DOHH2 (cell line): Measurements from ENCODE around the gene PRR16.

Experiments
- H3F3A ChIP-seq: fragments of 200-600 bp; sonication (generic), shearing (Covaris generic); 2 replicates; pipeline ENCODE4 v1.6.0; 2016; ENCODE audit warnings: antibody characterized with exemption, mild to moderate bottlenecking; ENCODE audit not compliant: control insufficient read depth, insufficient read depth
- H3K27ac ChIP-seq: fragments of 200-600 bp; sonication (generic); 2 replicates; pipeline ENCODE4 v1.5.1; 2014; ENCODE audit warnings: low read depth, mild to moderate bottlenecking, low read length, moderate library complexity
- H3K27me3 ChIP-seq: fragments of 200-600 bp; sonication (generic); 2 replicates; pipeline ENCODE4 v1.6.1; 2014; ENCODE audit warnings: mild to moderate bottlenecking, low read length, mixed read lengths; ENCODE audit not compliant: control insufficient read depth
- H3K36me3 ChIP-seq: fragments of 200-600 bp; sonication (generic); 2 replicates; pipeline ENCODE4 v1.6.1; 2014; ENCODE audit warnings: mild to moderate bottlenecking, low read length, moderate library complexity, mixed read lengths; ENCODE audit not compliant: control insufficient read depth
- H3K4me1 ChIP-seq: fragments of 200-600 bp; sonication (generic); 2 replicates; pipeline ENCODE4 v1.6.1; 2014; ENCODE audit warnings: mild to moderate bottlenecking, low read length, mixed read lengths; ENCODE audit not compliant: control insufficient read depth
- H3K4me2 ChIP-seq: fragments of 200-600 bp; sonication (generic); 2 replicates; pipeline ENCODE4 v1.6.0; 2014; ENCODE audit warnings: mild to moderate bottlenecking, low read length, moderate library complexity
- H3K4me3 ChIP-seq: fragments of 200-600 bp; sonication (generic); 2 replicates; pipeline ENCODE4 v1.5.1; 2014; ENCODE audit warnings: mild to moderate bottlenecking, low read length, mixed read lengths
- H3K79me2 ChIP-seq: fragments of 200-600 bp; sonication (generic); 2 replicates; pipeline ENCODE4 v1.6.1; 2014; ENCODE audit warnings: mild to moderate bottlenecking, low read length, mixed read lengths; ENCODE audit not compliant: control insufficient read depth
- H3K9me2 ChIP-seq: fragments of 200-600 bp; sonication (generic); replicated peaks from 2 replicates; pipeline ENCODE4 v1.6.1; 2014; ENCODE audit warnings: mild to moderate bottlenecking, low read length, mixed read lengths; ENCODE audit not compliant: control insufficient read depth
- H3K9me3 ChIP-seq: fragments of 200-600 bp; sonication (generic); 2 replicates; pipeline ENCODE4 v1.6.1; 2014; ENCODE audit warnings: antibody characterized with exemption, low read length, mixed read lengths; ENCODE audit not compliant: control insufficient read depth, insufficient read depth
- H4K20me1 ChIP-seq: fragments of 200-600 bp; sonication (generic); 2 replicates; pipeline ENCODE4 v1.6.0; 2014; ENCODE audit warnings: low read depth, mild to moderate bottlenecking, antibody characterized with exemption, low read length, moderate library complexity; ENCODE audit not compliant: control insufficient read depth, insufficient read depth
- CTCF ChIP-seq: fragments of 200-600 bp; sonication (generic); IDR thresholded peaks from one replicate; pipeline ENCODE4 v1.5.1; 2014; ENCODE audit warnings: antibody characterized with exemption, mild to moderate bottlenecking, low read depth, low read length; ENCODE audit not compliant: poor library complexity, severe bottlenecking
- EZH2phosphoT487 ChIP-seq: fragments of 200-600 bp; sonication (generic); IDR thresholded peaks from 2 replicates; pipeline ENCODE4 v1.6.1; 2017; ENCODE audit warnings: borderline replicate concordance, mild to moderate bottlenecking, antibody characterized with exemption, low read length, moderate library complexity, mixed read lengths

The PRR16 gene

GRCh38 chr5:120677481-120677880 is 213.4 kb downstream of the PRR16 start:
- no peak overlapping the region for H3K4me2 ChIP-seq
- H4K20me1 ChIP-seq = no peaks in the 10 kb centered on the region
- no peaks in the 10 kb centered on the region for H3K27me3 ChIP-seq
- H3K36me3 ChIP-seq = no peaks in the 10 kb centered on the region
- no peaks in the 10 kb centered on the region for H3F3A ChIP-seq
- H3K4me3 ChIP-seq = no peak overlapping the region
- no peaks in the 10 kb centered on the region for H3K9me3 ChIP-seq
- TF ChIP-seq EZH2phosphoT487 (no peak), CTCF (no peak)
- no peaks in the 10 kb centered on the region for H3K79me2 ChIP-seq
- H3K9me2 ChIP-seq = no peaks in the 10 kb centered on the region
- H3K27ac ChIP-seq = no peak overlapping the region
- no peaks in the 10 kb centered on the region for H3K4me1 ChIP-seq

GRCh38 chr5:120678279-120678678 is 214.2 kb downstream of the PRR16 start:
- Histone ChIP-seq H3K9me2 (no peaks in the 10 kb centered on the region), H4K20me1 (no peaks in the 10 kb centered on the region), H3K27me3 (no peaks in the 10 kb centered on the region), H3K27ac (no peak overlapping the region), H3K4me1 (no peaks in the 10 kb centered on the region), H3K4me2 (no peak overlapping the region), H3K4me3 (no peak overlapping the region), H3K79me2 (no peaks in the 10 kb centered on the region), H3F3A (no peaks in the 10 kb centered on the region), H3K36me3 (no peaks in the 10 kb centered on the region), H3K9me3 (no peaks in the 10 kb centered on the region)
- TF ChIP-seq CTCF (no peak), EZH2phosphoT487 (no peak)

- H3F3A ChIP-seq = no peaks in the 10 kb centered on the region
- no peaks in the 10 kb centered on the region for H3K27me3 ChIP-seq
- H3K79me2 ChIP-seq = no peaks in the 10 kb centered on the region
- H3K4me3 ChIP-seq = no peak overlapping the region
- H3K9me2 ChIP-seq = no peaks in the 10 kb centered on the region
- no peak overlapping the region for H3K27ac ChIP-seq
- no peak overlapping the region for H3K4me2 ChIP-seq
- no peaks in the 10 kb centered on the region for H3K36me3 ChIP-seq
- H4K20me1 ChIP-seq = no peaks in the 10 kb centered on the region
- no peaks in the 10 kb centered on the region for H3K9me3 ChIP-seq
- H3K4me1 ChIP-seq = no peaks in the 10 kb centered on the region
- TF ChIP-seq EZH2phosphoT487 (no peak), CTCF (no peak)
Measured at GRCh38 chr5:120682851-120683250, 218.8 kb downstream of the PRR16 start.

- Histone ChIP-seq H3K27ac (no peak overlapping the region), H3K79me2 (no peaks in the 10 kb centered on the region), H3K4me2 (no peak overlapping the region), H4K20me1 (no peaks in the 10 kb centered on the region), H3K4me3 (no peak overlapping the region), H3F3A (no peaks in the 10 kb centered on the region), H3K4me1 (no peaks in the 10 kb centered on the region), H3K36me3 (no peaks in the 10 kb centered on the region), H3K27me3 (no peaks in the 10 kb centered on the region), H3K9me2 (no peaks in the 10 kb centered on the region), H3K9me3 (no peaks in the 10 kb centered on the region)
- TF ChIP-seq EZH2phosphoT487 (no peak), CTCF (no peak)
Measured at GRCh38 chr5:120683580-120683979, 219.5 kb downstream of the PRR16 start.
